ENCODE measurements around the gene NEGR1. TPM values are rescaled to one million over a fixed set of nuclear protein-coding genes. Genes with fewer than 3 reads are reported as not detected.

NEGR1 gene
- total and polyA plus RNA-seq, 7 experiments from 2014 or later, result 0.08 to 1.2 TPM; not detected in 5

DNA sequence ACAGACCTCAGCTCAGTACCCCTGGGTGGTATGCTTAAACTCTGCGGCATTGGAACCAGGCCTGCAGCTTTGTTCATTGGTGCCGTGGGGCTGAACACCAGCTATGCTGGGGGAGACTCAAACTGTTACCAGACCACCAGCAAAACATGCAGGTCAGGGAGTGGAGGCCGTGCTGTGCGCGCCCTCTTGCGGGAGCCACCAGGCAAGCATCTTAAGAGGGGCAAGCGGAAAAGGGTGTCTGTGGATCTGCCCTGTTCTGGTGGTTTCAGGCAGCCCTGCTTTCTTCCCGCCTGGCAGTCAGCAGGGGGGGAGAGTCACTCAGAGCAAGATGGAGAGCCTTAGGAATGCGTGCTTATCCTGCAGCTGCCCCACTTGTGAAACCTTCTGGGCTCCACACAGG is 924.6 kb downstream of the NEGR1 start:
- Mint-ChIP-seq H3K9me3 (peaks cover 2 to 49% (median 15%) of the 10 kb centered on the region in 11 donors), H3K27me3 (no peaks in the 10 kb centered on the region), H3K27ac (no peak overlapping the region), H3K36me3 (no peaks in the 10 kb centered on the region), H3K4me1 (no peaks in the 10 kb centered on the region), H3K4me3 (no peak overlapping the region)
- CTCF ChIA-PET, result no interaction called here
- Histone ChIP-seq H3K4me3 (ENCODE audit: low read length) (no peak overlapping the region), H3K27ac (ENCODE audit: low read depth, low read length) (no peak overlapping the region), H3K4me1 (ENCODE audit: control insufficient read depth in 2 of 2, insufficient read depth in 2 of 2, low read length in 2 of 2) (no peaks in the 10 kb centered on the region), H3K27me3 (ENCODE audit: control insufficient read depth in 2 of 2, insufficient read depth in 2 of 2, low read length in 2 of 2) (no peaks in the 10 kb centered on the region), H3K9me3 (ENCODE audit: control insufficient read depth in 2 of 3, low read length in 3 of 3) (peaks cover 0 to 7% (median 0%) of the 10 kb centered on the region in 3 experiments), H3K36me3 (ENCODE audit: control insufficient read depth in 2 of 3, insufficient read depth in 3 of 3, low read length in 3 of 3) (no peaks in the 10 kb centered on the region)
- intact Hi-C loops (cut with micrococcal nuclease), result no loop called here
- ATAC-seq (no peak), DNase-seq (no peak)
- POLR2A ChIA-PET, result no interaction called here

DNA sequence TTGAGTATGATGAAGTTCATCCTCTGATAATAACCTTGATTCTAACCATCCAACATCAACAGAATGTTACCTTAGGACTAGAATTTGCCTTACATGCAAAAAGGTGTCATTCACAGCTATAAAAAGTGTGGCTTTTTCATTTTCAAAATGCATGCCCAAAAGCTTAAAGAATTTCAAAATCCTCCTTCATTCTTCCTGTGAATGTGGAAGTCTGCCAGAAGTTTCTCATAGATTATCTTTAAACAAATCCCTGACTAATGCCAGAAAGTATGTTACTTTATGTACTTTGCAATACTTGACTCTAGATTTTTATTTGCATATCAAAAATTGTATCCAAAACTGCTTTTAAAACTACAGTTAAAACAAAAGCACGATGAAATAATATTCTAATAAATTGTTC is 930.9 kb downstream of the NEGR1 start:
- H3K27me3 Mint-ChIP-seq, result no peaks in the 10 kb centered on the region
- H3K4me1 Mint-ChIP-seq, result no peaks in the 10 kb centered on the region
- no peaks in the 10 kb centered on the region for H3K4me1 ChIP-seq (ENCODE audit: control insufficient read depth in 2 of 2, insufficient read depth in 2 of 2, low read length in 2 of 2)
- no peaks in the 10 kb centered on the region for H3K9me3 ChIP-seq (ENCODE audit: control insufficient read depth in 2 of 3, low read length in 3 of 3)
- intact Hi-C loops (cut with micrococcal nuclease), result no loop called here
- POLR2A ChIA-PET, result no interaction called here
- H3K4me3 ChIP-seq (ENCODE audit: low read length), result no peak overlapping the region
- CTCF ChIA-PET, result no interaction called here
- no peak overlapping the region for H3K4me3 Mint-ChIP-seq
- no peaks in the 10 kb centered on the region for H3K36me3 Mint-ChIP-seq
- no peak overlapping the region for H3K27ac ChIP-seq (ENCODE audit: low read depth, low read length)
- DNase-seq, result no peak
- no peaks in the 10 kb centered on the region for H3K27me3 ChIP-seq (ENCODE audit: control insufficient read depth in 2 of 2, insufficient read depth in 2 of 2, low read length in 2 of 2)
- H3K36me3 ChIP-seq (ENCODE audit: control insufficient read depth in 2 of 3, insufficient read depth in 3 of 3, low read length in 3 of 3), result no peaks in the 10 kb centered on the region
- peaks cover 0 to 25% (median 4%) of the 10 kb centered on the region in 11 donors for H3K9me3 Mint-ChIP-seq
- H3K27ac Mint-ChIP-seq, result no peak overlapping the region
- no peak for ATAC-seq

DNA sequence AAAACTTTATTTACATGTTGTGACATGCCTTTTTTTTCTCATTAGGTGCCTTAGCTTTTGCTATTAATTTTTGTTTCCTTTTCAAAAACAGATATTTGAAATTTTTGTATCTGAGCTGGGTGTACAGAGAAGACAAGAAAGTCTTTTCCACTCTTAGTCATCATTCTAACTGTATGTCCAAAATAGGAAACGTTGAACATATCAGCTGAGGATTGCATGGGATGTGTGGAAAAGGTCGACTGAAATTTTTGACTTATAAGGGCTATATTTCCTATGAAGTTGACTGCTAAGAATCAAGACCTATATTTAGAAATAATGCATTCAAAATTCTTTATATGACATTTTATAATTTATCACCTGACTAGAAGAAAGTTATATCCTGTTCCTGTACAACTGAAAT is 931.5 kb downstream of the NEGR1 start:
- DNase-seq (no peak), ATAC-seq (no peak)
- Histone ChIP-seq H3K4me1 (ENCODE audit: control insufficient read depth in 2 of 2, insufficient read depth in 2 of 2, low read length in 2 of 2) (no peaks in the 10 kb centered on the region), H3K27ac (ENCODE audit: low read depth, low read length) (no peak overlapping the region), H3K4me3 (ENCODE audit: low read length) (no peak overlapping the region), H3K9me3 (ENCODE audit: control insufficient read depth in 2 of 3, low read length in 3 of 3) (no peaks in the 10 kb centered on the region), H3K36me3 (ENCODE audit: control insufficient read depth in 2 of 3, insufficient read depth in 3 of 3, low read length in 3 of 3) (no peaks in the 10 kb centered on the region), H3K27me3 (ENCODE audit: control insufficient read depth in 2 of 2, insufficient read depth in 2 of 2, low read length in 2 of 2) (no peaks in the 10 kb centered on the region)
- Mint-ChIP-seq H3K27ac (no peak overlapping the region), H3K27me3 (no peaks in the 10 kb centered on the region), H3K9me3 (peaks cover 0 to 19% (median 4%) of the 10 kb centered on the region in 11 donors), H3K36me3 (no peaks in the 10 kb centered on the region), H3K4me1 (no peaks in the 10 kb centered on the region), H3K4me3 (no peak overlapping the region)
- ChIA-PET POLR2A (no interaction called here), CTCF (no interaction called here)
- intact Hi-C loops (cut with micrococcal nuclease), result no loop called here

DNA sequence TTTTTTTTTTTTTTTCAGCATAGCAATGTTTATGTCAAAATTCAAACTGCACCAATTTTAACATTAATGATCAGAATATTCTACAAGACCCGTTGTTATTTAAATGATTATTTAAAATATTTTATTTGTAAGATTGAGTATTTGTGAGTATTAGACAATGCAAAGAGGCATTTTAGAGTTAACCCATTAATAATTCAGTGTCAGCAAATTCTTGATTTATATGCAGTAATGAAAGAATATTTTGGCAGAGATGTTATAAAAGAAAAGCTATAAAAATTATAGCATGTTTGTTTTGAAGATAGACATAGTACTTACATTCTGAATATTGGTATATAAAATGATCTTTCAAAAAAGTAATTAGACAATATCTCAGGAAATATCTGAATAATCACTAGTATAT is 932.0 kb downstream of the NEGR1 start:
- POLR2A ChIA-PET, result no interaction called here
- H3K4me3 Mint-ChIP-seq, result no peak overlapping the region
- H3K9me3 ChIP-seq (ENCODE audit: control insufficient read depth in 2 of 3, low read length in 3 of 3), result no peaks in the 10 kb centered on the region
- H3K4me1 ChIP-seq (ENCODE audit: control insufficient read depth in 2 of 2, insufficient read depth in 2 of 2, low read length in 2 of 2), result no peaks in the 10 kb centered on the region
- ATAC-seq (no peak), DNase-seq (no peak)
- no peaks in the 10 kb centered on the region for H3K27me3 Mint-ChIP-seq
- H3K27ac Mint-ChIP-seq, result no peak overlapping the region
- H3K27ac ChIP-seq (ENCODE audit: low read depth, low read length), result no peak overlapping the region
- no peak overlapping the region for H3K4me3 ChIP-seq (ENCODE audit: low read length)
- H3K9me3 Mint-ChIP-seq, result peaks cover 0 to 15% (median 4%) of the 10 kb centered on the region in 11 donors
- CTCF ChIA-PET, result no interaction called here
- no peaks in the 10 kb centered on the region for H3K27me3 ChIP-seq (ENCODE audit: control insufficient read depth in 2 of 2, insufficient read depth in 2 of 2, low read length in 2 of 2)
- intact Hi-C loops (cut with micrococcal nuclease), result no loop called here
- H3K36me3 ChIP-seq (ENCODE audit: control insufficient read depth in 2 of 3, insufficient read depth in 3 of 3, low read length in 3 of 3), result no peaks in the 10 kb centered on the region
- H3K36me3 Mint-ChIP-seq, result no peaks in the 10 kb centered on the region
- H3K4me1 Mint-ChIP-seq, result no peaks in the 10 kb centered on the region

Data from naive thymus-derived CD4-positive, alpha-beta T cell (primary cell).